IPS-NIHi7 (cell line): ENCODE results near the gene GGA3.
"Not testable (repeated sequence)": the region's sequence is repeated elsewhere in the genome, so short reads cannot be mapped to it uniquely, and the experiment has no call there.

Experiments
- DNase-seq: peaks from one replicate; pipeline ENCODE4 v3.0.0; 2012; ENCODE audit warnings: mixed read lengths; ENCODE audit errors: extremely low spot score

Gene GGA3

DNA sequence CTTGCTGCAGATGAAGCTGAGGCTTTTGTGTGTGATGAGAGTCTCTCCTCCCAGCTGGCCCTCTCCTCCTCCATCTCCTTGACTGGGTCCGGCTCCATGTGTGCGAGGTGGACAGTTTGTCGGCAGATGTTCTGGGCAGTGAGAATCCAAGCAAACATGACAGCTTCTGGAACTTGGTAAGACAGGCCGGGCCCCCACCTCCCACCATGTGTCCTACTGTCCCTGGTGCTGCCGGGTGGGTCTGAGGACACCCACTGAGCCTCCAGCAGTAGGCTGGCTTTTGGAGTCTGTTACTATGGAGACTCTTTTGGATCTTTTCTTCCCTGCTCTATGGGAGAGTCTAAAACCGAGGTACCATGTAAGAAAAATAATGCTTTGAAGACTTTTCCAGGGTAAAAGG is 43.3 kb downstream of the GGA3 start:
- peak; percentile 7 for DNase-seq

DNA sequence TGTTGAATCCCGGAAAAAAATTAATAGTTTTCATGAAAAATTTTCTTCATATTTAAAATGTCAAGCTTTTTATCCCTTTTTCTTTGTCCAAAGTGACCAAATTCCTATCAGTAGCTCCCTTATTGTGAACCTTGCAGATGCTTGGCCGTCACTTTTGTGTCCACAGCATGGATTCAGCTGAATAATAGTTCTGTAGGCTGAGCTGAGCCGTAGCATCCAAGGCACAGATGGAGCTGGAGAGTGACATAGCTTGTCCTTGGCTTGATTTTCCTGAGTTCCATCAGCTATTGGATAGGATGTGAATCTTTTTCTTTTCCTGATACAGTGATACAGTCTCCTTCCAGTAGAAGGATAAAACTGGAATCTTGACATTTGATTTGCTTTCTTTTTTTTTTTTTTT is 52.3 kb downstream of the GGA3 start:
- no peak for DNase-seq

DNA sequence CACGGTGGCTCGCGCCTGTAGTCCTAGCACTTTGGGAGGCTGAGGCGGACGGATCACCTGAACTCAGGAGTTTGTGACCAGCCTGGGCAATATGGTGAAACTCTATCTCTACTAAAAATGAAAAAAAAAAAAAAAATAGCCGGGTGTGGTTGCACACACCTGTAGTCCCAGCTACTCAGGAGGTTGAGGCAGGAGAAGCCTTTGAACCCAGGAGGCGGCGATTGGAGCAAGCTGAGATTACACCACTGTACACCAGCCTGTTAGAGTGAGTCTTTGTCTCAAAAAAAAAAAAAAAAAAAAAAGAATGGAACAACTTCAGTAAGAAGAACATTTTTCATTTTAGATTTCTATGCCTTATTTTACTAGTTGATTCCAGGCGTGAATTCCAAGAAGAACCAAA is 53.2 kb downstream of the GGA3 start:
- DNase-seq, result no peak

DNA sequence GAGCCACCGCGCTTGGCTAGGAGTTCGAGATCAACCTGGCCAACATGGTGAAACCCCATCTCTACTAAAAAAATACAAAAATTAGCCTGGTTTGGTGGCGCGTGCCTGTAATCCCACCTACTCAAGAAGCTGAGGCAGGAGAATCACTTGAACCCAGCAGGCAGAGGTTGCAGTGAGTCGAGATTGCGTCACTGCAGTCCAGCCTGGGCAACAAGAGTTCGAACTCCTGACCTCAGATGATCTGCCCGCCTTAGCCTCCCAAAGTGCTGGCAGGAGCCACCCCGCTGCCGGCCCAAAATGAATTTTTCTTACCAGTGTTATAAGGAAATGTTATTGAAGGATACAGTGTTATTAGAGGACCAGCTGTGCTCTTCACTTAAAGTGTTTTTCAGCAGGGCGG is 53.6 kb downstream of the GGA3 start:
- DNase-seq, result no peak

DNA sequence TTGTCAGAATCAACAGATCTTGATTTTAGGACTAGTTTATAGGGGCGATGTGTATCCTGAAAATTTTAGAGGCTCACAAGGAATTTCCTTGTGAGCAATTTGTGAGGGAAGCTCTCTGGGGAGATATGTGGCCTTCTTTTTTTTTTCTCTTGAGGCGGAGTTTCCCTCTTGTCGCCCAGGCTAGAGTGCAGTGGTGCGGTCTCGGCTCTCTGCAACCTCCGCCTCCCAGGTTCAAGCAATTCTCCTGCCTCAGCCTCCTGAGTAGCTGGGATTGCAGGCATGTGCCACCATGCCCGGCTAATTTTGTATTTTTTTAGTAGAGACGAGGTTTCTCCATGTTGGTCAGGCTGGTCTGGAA is 54.4 kb downstream of the GGA3 start:
- DNase-seq, result not testable (repeated sequence)

DNA sequence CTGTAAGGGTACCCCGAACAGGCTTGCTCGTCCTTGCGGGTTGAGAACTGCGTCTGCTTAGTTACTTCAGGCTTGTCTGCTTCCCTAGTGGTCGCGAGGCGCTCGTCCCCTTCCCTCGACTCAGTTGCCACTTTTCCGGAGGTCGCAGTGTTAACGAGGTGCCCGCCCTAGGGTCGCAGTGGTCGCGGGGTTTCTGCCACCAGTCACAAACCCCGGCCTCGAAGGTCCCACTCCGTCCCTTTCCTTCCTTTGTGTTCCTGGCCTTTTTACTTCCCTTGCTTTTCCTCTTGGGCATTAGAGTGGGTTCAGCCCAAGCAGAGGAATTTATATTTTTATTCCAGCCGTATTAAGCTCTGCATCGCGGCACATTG is 55.6 kb downstream of the GGA3 start:
- no peak for DNase-seq

DNA sequence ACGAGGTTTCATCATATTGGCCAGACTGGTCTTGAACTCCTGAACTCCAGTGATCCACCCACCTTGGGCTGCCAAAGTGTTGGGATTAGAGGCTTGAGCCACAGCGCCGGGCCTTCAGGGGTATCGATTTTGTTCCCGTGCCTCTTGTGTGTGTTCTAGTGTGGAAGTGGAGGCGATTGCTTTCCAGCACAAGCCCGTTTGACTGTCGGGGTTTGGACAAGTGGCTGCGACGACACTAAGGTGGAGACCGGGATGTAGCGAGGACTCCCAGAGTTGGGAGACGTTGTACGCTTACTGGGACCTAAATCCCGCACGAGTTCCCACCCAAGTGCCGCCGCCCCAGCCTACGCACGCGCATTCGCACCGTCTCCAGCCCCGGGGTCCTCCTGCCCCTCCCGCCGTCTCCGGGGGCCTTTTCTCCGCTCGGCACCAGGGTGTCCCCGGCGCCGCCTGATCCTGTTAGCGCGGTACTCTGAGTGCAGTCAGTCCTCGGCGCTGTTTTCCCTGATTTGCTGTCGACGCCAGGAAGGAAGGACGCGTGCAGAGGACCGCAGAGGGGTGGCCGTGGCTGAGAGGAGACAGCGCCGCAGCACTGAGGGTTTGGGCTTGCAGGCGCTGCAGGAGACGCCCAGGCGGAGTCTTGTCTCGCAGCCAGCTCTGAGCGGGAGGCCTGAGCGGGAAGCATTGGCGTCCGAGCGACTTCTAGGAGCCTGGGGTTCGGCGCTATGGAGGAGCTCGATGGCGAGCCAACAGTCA is 56.2 kb downstream of the GGA3 start, which contains the start of gene NUP85:
TSS of gene NUP85 (plus strand) at position 643 of the 756 bp plus-strand sequence. CDS start at position 726, 83 bp downstream.
- peak; percentile 100 for DNase-seq

DNA sequence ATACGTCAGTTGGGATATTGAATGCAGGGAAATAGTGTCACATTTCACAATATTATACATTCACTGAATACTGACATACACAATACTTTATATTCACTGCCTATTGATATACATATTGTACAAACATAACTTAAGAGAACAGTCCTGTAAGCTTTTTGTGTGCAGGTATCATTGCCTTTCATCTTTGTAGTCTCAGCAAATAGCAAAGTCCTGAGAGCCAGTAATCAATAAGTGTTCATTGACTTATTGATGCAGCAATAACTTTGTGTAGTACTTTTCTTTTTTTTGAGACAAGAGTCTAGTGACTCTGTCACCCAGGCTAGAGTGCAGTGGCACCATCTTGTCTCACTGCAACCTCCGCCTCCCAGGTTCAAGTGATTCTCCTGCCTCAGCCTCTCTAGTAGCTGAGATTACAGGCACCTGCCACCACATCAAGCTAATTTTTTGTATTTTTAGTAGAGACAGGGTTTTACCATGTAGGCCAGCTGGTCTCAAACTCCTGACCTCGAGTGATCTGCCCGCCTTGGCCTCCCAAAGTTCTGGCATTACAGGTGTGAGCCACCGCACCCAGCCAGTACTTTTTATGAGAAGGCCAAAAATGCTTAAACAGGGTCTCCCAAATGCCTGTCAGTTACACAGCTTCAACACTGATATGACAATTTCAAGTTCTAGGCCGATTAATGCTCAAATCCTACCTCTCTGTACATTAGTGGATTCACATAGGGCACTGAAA is 61.4 kb downstream of the GGA3 start:
- no peak for DNase-seq

DNA sequence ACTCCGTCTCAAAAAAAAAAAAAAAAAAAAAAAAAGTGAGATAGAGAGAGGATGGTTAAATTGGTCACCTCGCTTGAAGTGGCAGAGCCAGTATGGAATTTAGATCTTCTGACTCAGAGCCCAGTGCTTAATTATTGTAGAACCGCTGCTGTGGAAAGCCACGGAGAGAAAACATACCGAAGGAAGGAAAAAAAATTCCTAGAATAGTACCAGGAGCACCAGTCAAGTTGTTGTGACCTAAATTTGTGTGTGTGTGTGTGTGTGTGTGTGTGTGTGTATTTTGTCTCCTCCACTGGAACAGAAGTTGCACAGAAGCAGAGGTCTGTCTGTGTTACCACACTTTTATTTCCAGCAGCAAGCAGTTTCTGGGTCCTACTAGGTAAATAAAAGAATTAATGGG is 66.5 kb downstream of the GGA3 start:
- no peak for DNase-seq

DNA sequence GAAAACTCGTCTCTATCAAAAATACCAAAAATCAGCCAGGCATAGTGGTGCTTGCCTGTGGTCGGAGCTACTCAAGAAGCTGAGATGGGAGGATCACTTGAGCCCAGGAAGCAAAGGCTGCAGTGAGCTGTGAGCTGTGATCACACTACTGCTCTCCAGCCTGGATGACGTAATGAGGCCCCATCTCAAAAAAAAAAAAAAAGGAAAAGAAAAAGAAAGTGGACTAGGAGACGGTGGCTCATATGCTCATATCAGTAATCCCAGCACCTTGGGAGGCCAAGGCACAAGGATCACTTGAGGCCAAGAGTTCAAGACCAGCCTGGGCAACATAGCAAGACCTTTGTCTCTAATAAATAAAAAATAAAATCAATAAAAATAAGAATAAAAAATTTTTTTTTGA is 69.8 kb downstream of the GGA3 start:
- no peak for DNase-seq

DNA sequence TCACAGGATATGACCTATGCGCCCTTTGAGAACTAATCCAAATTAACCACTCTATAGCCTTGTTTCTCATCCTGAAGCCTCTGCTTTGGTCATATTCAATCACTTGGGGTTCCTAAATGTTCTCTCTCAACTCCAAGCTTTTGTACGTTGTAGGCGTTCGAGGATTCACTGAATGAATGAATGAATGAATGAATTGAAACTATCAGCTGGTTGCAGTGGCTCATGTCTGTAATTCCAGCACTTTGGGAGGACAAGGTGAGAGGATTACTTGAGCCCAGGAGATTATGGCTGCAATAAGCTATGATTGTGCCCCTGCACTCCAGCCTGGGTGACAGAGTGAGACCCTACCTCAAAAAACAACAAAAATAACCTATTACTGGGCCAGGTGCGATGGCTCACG is 72.8 kb downstream of the GGA3 start:
- DNase-seq, result no peak
